Pancreas (tissue), 10 donors: ENCODE measurements around the gene CYB5RL. TPM values are rescaled to one million over a fixed set of nuclear protein-coding genes. Genes with fewer than 3 reads are reported as not detected.

Experiments used
- ATAC-seq, 4 donors: fragments of 200-7000 bp; cut with Tn5 transposase; one replicate each; pipeline versions ENCODE4 v1.8.0 to v1.9.1; 2020; ENCODE audit warnings: mild to moderate bottlenecking in 4 of 4, moderate library complexity in 4 of 4
- DNase-seq, 6 donors: peaks; one replicate each; pipeline ENCODE4 v3.0.0-alpha.2; 2020
- FAIRE-seq: peaks from 2 replicates; lab custom pipeline; 2012; peaks lifted over from hg19 to GRCh38; lab: Jason Lieb, UNC
- H3K27ac ChIP-seq, 4 donors: fragments of 200-600 bp; sonication (generic); 1 replicate in 3 of 4; 2 replicates in 1 of 4; pipeline versions ENCODE4 v1.5.0 to v1.8.0; 2020
- H3K27me3 ChIP-seq, 4 donors: fragments of 200-600 bp; one replicate each; pipeline ENCODE4 v1.8.0; 2021
- H3K36me3 ChIP-seq, 3 donors: fragments of 200-600 bp; sonication (generic) in 1 of 3; one replicate each; pipeline versions ENCODE4 v1.5.0 to v1.8.0; 2020 to 2021
- H3K4me1 ChIP-seq, 3 donors: fragments of 200-600 bp; one replicate each; pipeline ENCODE4 v1.8.0; 2021
- H3K4me3 ChIP-seq, 4 donors: fragments of 200-600 bp; sonication (generic) in 2 of 4; one replicate each; pipeline versions ENCODE4 v1.5.0 to v1.8.0; 2020 to 2021
- H3K9me3 ChIP-seq, 4 donors: fragments of 200-600 bp; one replicate each; pipeline ENCODE4 v1.8.0; 2021
- CTCF ChIP-seq, 4 donors: fragments of 200-600 bp; sonication (generic) in 3 of 4; IDR thresholded peaks; one replicate each; pipeline versions ENCODE4 v1.5.0 to v1.8.0; 2021; ENCODE audit warnings: antibody characterized with exemption in 4 of 4
- WGBS, 2 donors: extraction: QIAGEN DNeasy Blood & Tissue Kit; methylation state at CpG; one replicate each; pipeline ENCODE4 v1.1.7; 2013; 5-methylcytosine and 5-hydroxymethylcytosine counted together
- intact Hi-C, 3 donors: fragments of 100-400 bp; cut with DNase I; formaldehyde crosslinking; loops; one replicate each; pipeline versions ENCODE4 v1.11.1 to v1.14.2; 2022
- polyA plus RNA-seq, 2 donors: library from polyadenylated mRNA; stranded (reverse); fragments of 200-250 nt; gene quantifications; one replicate each; pipeline ENCODE4 v1.2.3, GENCODE V29; 2013
- total RNA-seq, 6 donors: library from RNA; stranded (reverse); fragmentation: NEBNext Ultra II Directional in 4 of 6; extraction: Animal tissue kit (Norgen Biotek cat#: 25700) in 4 of 6; gene quantifications; one replicate each; pipeline versions ENCODE4 v1.2.1 to v1.2.4, GENCODE V29; 2021 to 2023
- donor health status: healthy with polysubstance abuse.
- donor health status: DM: no; HTN: no; CAD: no; lungs with moderate emphysema.
- donor health status: DM: no; HTN: no; CAD: no.
- donor health status: control.
- donor health status: control.
- donor health status: Bipolar disorder and iron deficiency.
- donor health status: DM: yes; HTN: yes; CAD: no.
- donor health status: DM: no; HTN: no; CAD: no.
- donor health status: DM: no; HTN: no; CAD: no.
- donor health status: DM: yes; HTN: yes; CAD: no.

Gene CYB5RL
- total and polyA plus RNA-seq, 8 donors, result 3.2 to 9.1 (median 4.3) TPM

- no peak for FAIRE-seq
Measured at GRCh38 chr1:54153535-54154439, 46.0 kb downstream of the CYB5RL start.

GRCh38 chr1:54152696-54153095 is 47.1 kb downstream of the CYB5RL start, which contains the start of gene CDCP2:
CDCP2 (minus strand) TSS chr1:54153000; CDS start chr1:54152922, 78 bp downstream.
- Histone ChIP-seq H3K9me3 (no peaks in the 10 kb centered on the region), H3K27ac (peak within 1 kb of the TSS; percentile 6 to 60 (median 40)), H3K36me3 (no peaks in the 10 kb centered on the region), H3K4me1 (peaks cover 0 to 8% (median 7%) of the 10 kb centered on the region in 3 donors), H3K4me3 (no peak within 1 kb of the TSS), H3K27me3 (no peaks in the 10 kb centered on the region)
- intact Hi-C loops, result no loop called here
- DNase-seq (no peak), ATAC-seq (no peak), FAIRE-seq (no peak)
- 92 to 95% methylated on average over 5 of the region's 5 CpGs for WGBS, 2 donors
- TF ChIP-seq CTCF (IDR thresholded peaks at IDR 0.05), result no peak

More at GRCh38 chr1:54153535-54154439, 46.0 kb downstream of the CYB5RL start:
- H3K27ac ChIP-seq, result peak overlapping the region; percentile 6 to 60 (median 40)
- H3K36me3 ChIP-seq, result no peaks in the 10 kb centered on the region
- 46 to 47% methylated on average over 19 of the region's 19 CpGs for WGBS, 2 donors
- no peak overlapping the region for H3K4me3 ChIP-seq
- no peak for TF ChIP-seq CTCF (IDR thresholded peaks at IDR 0.05)
- intact Hi-C loops, result no loop called here
- peaks cover 0 to 8% (median 7%) of the 10 kb centered on the region in 3 donors for H3K4me1 ChIP-seq
- peak; percentile 88 to 94 (median 90) for ATAC-seq
- peak in 4 of 6 donors; percentile 61 to 74 (median 64) for DNase-seq
- no peaks in the 10 kb centered on the region for H3K27me3 ChIP-seq
- no peaks in the 10 kb centered on the region for H3K9me3 ChIP-seq

GRCh38 chr1:54151013-54151412 is 48.8 kb downstream of the CYB5RL start:
- H3K4me3 ChIP-seq, result no peak overlapping the region
- no peaks in the 10 kb centered on the region for H3K9me3 ChIP-seq
- no peaks in the 10 kb centered on the region for H3K27me3 ChIP-seq
- H3K27ac ChIP-seq, result no peak overlapping the region
- DNase-seq (no peak), ATAC-seq (no peak), FAIRE-seq (no peak)
- TF ChIP-seq CTCF (IDR thresholded peaks at IDR 0.05), result no peak
- intact Hi-C loops, result no loop called here
- peaks cover 0 to 8% (median 7%) of the 10 kb centered on the region in 3 donors for H3K4me1 ChIP-seq
- WGBS, 2 donors, result 83 to 93% methylated on average over 5 of the region's 5 CpGs
- no peaks in the 10 kb centered on the region for H3K36me3 ChIP-seq

Other genes with a start within 250 kb of the CYB5RL start
- under 1 TPM in 4 of 6 donors, not detected in 2; 0.08 to 0.29 (median 0.17) TPM for gene LDLRAD1, start 181.8 kb downstream of the CYB5RL start, total RNA-seq
- under 1 TPM in 1 of 2 donors, not detected in 1; 0.21 TPM for gene LDLRAD1, start 181.8 kb downstream of the CYB5RL start, polyA plus RNA-seq
- 100 to 1,000 TPM; 175 to 316 (median 232) TPM for gene TMEM59, start 146.8 kb downstream of the CYB5RL start, total RNA-seq
- gene TMEM59, start 146.8 kb downstream of the CYB5RL start, polyA plus RNA-seq, result 100 to 1,000 TPM in 1 of 2 donors, 10 to 100 TPM in 1; 59.9 to 287 TPM
- gene TCEANC2, start 146.4 kb downstream of the CYB5RL start, total RNA-seq, result 1 to 10 TPM; 1.3 to 3.8 (median 2.2) TPM
- 1 to 10 TPM; 1.1 to 1.4 TPM for gene TCEANC2, start 146.4 kb downstream of the CYB5RL start, polyA plus RNA-seq
- gene CDCP2, start 47.0 kb downstream of the CYB5RL start, total RNA-seq, result under 1 TPM in 1 of 6 donors, not detected in 5; 0.08 TPM
- gene CDCP2, start 47.0 kb downstream of the CYB5RL start, polyA plus RNA-seq, result not detected
- gene MRPL37, start 137 bp upstream of the CYB5RL start, total RNA-seq, result 10 to 100 TPM; 31.4 to 49.2 (median 41.3) TPM
- gene MRPL37, start 137 bp upstream of the CYB5RL start, polyA plus RNA-seq, result 10 to 100 TPM; 17.5 to 28.9 TPM
- 10 to 100 TPM; 20.5 to 25.2 (median 22.9) TPM for gene SSBP3, start 206.4 kb upstream of the CYB5RL start, total RNA-seq
- gene SSBP3, start 206.4 kb upstream of the CYB5RL start, polyA plus RNA-seq, result 10 to 100 TPM; 16.4 to 31.0 TPM